ENCODE measurements around the gene MRPL20. TPM values are rescaled to one million over a fixed set of nuclear protein-coding genes. Genes with fewer than 3 reads are reported as not detected.
A peak's percentile ranks its signal among the peaks of the same experiment; 100 is the strongest.

The MRPL20 gene
- total RNA-seq, 4 donors from 2014 or later: 34.3 to 114 (median 65.1) TPM

DNA sequence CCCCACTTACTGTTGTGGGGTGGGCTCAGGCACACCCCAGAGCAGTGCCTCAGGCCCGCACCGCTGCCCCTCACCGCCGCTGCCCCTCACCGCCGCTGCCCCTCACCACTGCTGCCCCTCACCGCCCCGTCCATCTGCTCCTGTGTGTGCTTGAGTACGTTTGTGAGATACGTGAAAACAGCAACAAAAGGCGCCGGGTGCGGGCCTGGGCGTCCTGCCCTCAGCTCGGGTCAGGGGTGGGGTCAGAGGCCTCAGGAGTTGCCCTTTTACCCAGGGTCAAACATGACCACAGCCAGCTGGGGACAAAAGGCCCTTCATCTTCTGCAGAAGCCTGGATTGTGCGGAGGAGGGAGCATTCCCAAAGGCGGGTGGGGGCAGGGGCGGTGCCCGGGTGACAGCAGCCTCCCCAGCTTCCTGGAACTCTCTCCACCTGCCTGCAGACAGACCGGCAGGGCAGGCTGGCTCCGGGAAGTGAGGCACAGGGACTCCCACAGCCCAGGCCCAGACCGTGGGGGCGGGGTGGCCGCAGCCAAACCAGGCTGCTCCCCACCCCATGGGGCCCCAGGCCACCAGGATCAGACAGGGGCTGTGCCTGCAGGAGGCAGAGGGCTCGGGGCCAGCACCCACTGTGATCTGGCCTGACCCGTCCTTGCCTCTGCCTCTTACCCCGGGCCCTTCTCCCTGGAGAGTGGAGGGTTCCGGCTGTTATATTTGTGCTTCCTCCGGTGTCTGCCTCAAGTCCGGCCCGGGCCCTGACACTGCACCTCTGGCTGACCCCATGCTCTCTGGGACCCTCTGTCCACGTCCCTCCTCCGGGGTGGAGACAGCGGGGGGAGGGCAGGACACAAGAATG is 26.1 kb upstream of the MRPL20 start:
- intact Hi-C loops (cut with DNase I; ENCODE audit: low total_unique reads): no loop called here
- H3K4me3 ChIP-seq: no peak overlapping the region

DNA sequence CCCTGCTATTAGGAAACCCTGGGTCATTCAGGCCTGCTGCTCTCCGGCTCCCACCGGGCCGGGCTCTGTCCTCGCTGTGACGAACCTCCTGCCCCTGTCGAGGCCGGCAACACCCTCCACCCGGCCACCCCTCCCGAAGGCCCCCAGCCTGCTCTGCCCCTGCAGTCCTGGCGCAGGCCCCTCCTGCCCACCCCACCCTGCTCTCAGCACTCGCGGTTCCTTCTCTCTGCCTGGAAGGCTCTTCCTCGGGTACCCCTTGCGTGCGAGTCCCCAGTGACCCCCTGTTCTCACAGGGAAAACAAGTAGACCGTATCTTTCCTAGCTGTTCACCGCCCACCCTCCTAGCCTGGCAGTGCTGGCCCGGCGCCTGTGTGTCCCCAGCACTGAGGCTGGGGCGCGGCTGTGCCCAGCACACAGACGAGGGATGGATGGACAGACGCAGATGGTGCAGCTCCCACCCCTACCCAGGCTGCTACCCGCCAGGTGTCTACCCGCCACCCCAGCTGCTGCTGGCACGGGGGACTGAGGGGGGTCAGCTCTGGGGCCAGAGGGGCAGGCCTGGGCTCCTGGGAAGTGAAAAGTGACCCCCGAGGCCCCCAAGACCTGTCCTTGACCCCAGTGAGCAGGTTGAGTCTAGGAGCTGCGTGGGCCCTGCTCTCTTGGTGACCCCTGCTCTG is 25.3 kb upstream of the MRPL20 start:
- Histone ChIP-seq H3K36me3 (no peaks in the 10 kb centered on the region), H3K27me3 (no peaks in the 10 kb centered on the region), H3K4me3 (no peak overlapping the region), H3K27ac (peak overlapping the region; percentile 95 to 98), H3K9me3 (no peaks in the 10 kb centered on the region), H3K4me1 (peaks cover 9 to 60% of the 10 kb centered on the region in 2 donors)
- DNase-seq: no peak
- TF ChIP-seq, protein P1, sequence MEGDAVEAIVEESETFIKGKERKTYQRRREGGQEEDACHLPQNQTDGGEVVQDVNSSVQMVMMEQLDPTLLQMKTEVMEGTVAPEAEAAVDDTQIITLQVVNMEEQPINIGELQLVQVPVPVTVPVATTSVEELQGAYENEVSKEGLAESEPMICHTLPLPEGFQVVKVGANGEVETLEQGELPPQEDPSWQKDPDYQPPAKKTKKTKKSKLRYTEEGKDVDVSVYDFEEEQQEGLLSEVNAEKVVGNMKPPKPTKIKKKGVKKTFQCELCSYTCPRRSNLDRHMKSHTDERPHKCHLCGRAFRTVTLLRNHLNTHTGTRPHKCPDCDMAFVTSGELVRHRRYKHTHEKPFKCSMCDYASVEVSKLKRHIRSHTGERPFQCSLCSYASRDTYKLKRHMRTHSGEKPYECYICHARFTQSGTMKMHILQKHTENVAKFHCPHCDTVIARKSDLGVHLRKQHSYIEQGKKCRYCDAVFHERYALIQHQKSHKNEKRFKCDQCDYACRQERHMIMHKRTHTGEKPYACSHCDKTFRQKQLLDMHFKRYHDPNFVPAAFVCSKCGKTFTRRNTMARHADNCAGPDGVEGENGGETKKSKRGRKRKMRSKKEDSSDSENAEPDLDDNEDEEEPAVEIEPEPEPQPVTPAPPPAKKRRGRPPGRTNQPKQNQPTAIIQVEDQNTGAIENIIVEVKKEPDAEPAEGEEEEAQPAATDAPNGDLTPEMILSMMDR (IDR thresholded peaks at IDR 0.05): no peak
- no peak for TF ChIP-seq POLR2A (IDR thresholded peaks at IDR 0.05)
- intact Hi-C loops (cut with DNase I; ENCODE audit: low total_unique reads): no loop called here

More for the DNA sequence above, 26.1 kb upstream of the MRPL20 start:
- peak in 1 of 2 donors; percentile 36 for TF ChIP-seq POLR2A (IDR thresholded peaks at IDR 0.05)
- TF ChIP-seq, protein P1 (IDR thresholded peaks at IDR 0.05): no peak
- no peaks in the 10 kb centered on the region for H3K36me3 ChIP-seq
- H3K9me3 ChIP-seq: no peaks in the 10 kb centered on the region
- peak; percentile 53 to 72 for DNase-seq
- peak overlapping the region; percentile 95 to 98 for H3K27ac ChIP-seq
- peaks cover 9 to 60% of the 10 kb centered on the region in 2 donors for H3K4me1 ChIP-seq
- H3K27me3 ChIP-seq: no peaks in the 10 kb centered on the region

DNA sequence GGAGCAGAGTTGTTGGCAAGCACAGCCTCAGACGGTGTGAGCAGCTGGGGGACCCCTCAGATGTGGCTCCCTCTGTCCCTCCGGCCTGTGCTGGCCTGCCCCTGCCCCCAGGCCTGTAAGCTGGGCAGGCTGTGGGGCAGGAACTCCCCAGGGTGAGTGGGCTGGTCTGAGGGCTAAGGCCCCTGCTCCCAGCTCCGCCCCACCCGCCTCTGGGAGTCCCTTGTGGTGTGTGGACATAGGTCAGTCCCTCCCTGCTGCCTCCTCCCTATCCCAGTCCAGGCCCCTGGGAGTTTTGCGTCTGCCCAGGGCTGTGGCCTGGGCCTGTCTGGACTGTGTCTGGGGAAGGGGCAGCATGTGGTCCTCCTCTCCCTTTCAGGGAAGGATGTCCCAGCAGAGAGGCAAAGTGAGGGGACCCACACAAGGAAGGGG is 24.8 kb upstream of the MRPL20 start:
- intact Hi-C loops (cut with DNase I; ENCODE audit: low total_unique reads): no loop called here
- H3K4me1 ChIP-seq: peaks cover 9 to 58% of the 10 kb centered on the region in 2 donors
- no peaks in the 10 kb centered on the region for H3K36me3 ChIP-seq
- H3K4me3 ChIP-seq: no peak overlapping the region
- no peaks in the 10 kb centered on the region for H3K27me3 ChIP-seq
- H3K27ac ChIP-seq: peak overlapping the region; percentile 95 to 98
- TF ChIP-seq, protein P1 (IDR thresholded peaks at IDR 0.05): no peak
- TF ChIP-seq POLR2A (IDR thresholded peaks at IDR 0.05): peak in 1 of 2 donors; percentile 18
- DNase-seq: peak; percentile 60 to 63
- H3K9me3 ChIP-seq: no peaks in the 10 kb centered on the region

DNA sequence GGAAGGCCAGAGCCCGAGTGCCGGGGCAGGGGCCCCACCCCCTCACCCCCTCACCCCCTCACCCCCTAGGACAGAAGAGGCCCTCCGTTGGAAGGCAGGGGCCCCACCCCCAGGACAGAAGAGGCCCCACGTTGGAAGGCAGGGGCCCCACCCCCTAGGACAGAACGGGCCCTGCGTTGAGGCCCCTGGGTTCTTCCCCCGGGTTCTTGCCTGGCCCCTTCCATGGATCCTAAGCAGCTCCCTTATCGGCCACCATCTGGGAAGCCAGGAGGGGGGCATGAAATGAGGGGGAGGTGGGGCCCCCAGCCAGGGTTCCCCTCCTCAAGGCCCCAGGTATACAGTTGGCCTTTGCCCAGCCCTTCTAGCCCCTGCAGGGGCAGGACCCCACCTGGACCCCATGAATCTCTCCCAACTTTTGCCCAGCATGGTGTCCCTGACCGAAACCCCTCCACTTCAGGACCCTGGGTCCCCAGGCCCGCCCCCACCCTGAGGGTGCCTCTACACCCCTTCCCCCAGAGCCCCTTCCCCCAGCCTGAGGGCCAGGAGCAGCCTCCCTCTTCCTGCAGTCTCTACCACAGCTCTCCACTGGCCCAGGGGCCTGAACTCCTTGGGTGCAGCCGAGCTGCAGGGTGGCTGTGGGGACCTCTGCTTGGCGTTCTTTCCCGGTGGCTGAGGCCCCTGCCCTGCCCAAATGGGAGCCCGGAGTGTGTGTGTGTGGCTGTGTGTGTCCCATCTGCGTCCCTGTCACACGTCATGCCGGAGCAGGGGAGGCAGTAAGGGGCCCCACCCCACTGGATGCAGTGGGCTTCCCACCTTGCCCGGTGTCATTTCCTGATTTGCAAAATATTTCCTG is 24.1 kb upstream of the MRPL20 start:
- DNase-seq: no peak
- peak overlapping the region; percentile 95 to 98 for H3K27ac ChIP-seq
- no peaks in the 10 kb centered on the region for H3K36me3 ChIP-seq
- intact Hi-C loops (cut with DNase I; ENCODE audit: low total_unique reads): no loop called here
- H3K27me3 ChIP-seq: no peaks in the 10 kb centered on the region
- H3K4me1 ChIP-seq: peaks cover 9 to 52% of the 10 kb centered on the region in 2 donors
- TF ChIP-seq, protein P1 (IDR thresholded peaks at IDR 0.05): no peak
- TF ChIP-seq POLR2A (IDR thresholded peaks at IDR 0.05): no peak
- H3K4me3 ChIP-seq: no peak overlapping the region
- H3K9me3 ChIP-seq: no peaks in the 10 kb centered on the region
